ENCODE measurements around the gene INSYN2A.

The INSYN2A gene

GRCh38 chr10:127196282-127197153, at the start of gene INSYN2A:
Gene INSYN2A (minus strand): TSS chr10:127196591. CDS start chr10:127176395, 20,196 bp downstream.
- TF ChIP-seq GATA2 (IDR thresholded peaks at IDR 0.05; ENCODE audit: low read depth, low read length) (no peak), GATA3 (IDR thresholded peaks at IDR 0.05; ENCODE audit: low read depth, low read length) (no peak)

- TF ChIP-seq GATA2 (IDR thresholded peaks at IDR 0.05; ENCODE audit: low read depth, low read length) (no peak), GATA3 (IDR thresholded peaks at IDR 0.05; ENCODE audit: low read depth, low read length) (no peak)
Observed at GRCh38 chr10:127245456-127245855, 49.1 kb upstream of the INSYN2A start.

GRCh38 chr10:127243490-127244272, 47.3 kb upstream of the INSYN2A start:
- TF ChIP-seq GATA2 (IDR thresholded peaks at IDR 0.05; ENCODE audit: low read depth, low read length) (no peak), GATA3 (IDR thresholded peaks at IDR 0.05; ENCODE audit: low read depth, low read length) (no peak)

GRCh38 chr10:127242914-127243313, 46.5 kb upstream of the INSYN2A start:
- TF ChIP-seq GATA3 (IDR thresholded peaks at IDR 0.05; ENCODE audit: low read depth, low read length), result no peak
- no peak for TF ChIP-seq GATA2 (IDR thresholded peaks at IDR 0.05; ENCODE audit: low read depth, low read length)

- TF ChIP-seq GATA2 (IDR thresholded peaks at IDR 0.05; ENCODE audit: low read depth, low read length), result no peak
- TF ChIP-seq GATA3 (IDR thresholded peaks at IDR 0.05; ENCODE audit: low read depth, low read length), result no peak
Observed at GRCh38 chr10:127236266-127236665, 39.9 kb upstream of the INSYN2A start.

- no peak for TF ChIP-seq GATA3 (IDR thresholded peaks at IDR 0.05; ENCODE audit: low read depth, low read length)
- TF ChIP-seq GATA2 (IDR thresholded peaks at IDR 0.05; ENCODE audit: low read depth, low read length), result no peak
Observed at GRCh38 chr10:127234306-127234800, 38.0 kb upstream of the INSYN2A start.

- TF ChIP-seq GATA2 (IDR thresholded peaks at IDR 0.05; ENCODE audit: low read depth, low read length) (no peak), GATA3 (IDR thresholded peaks at IDR 0.05; ENCODE audit: low read depth, low read length) (no peak)
Observed at GRCh38 chr10:127228195-127228787, 31.9 kb upstream of the INSYN2A start.

- TF ChIP-seq GATA2 (IDR thresholded peaks at IDR 0.05; ENCODE audit: low read depth, low read length), result no peak
- TF ChIP-seq GATA3 (IDR thresholded peaks at IDR 0.05; ENCODE audit: low read depth, low read length), result no peak
Observed at GRCh38 chr10:127227663-127228062, 31.3 kb upstream of the INSYN2A start.

- TF ChIP-seq GATA2 (IDR thresholded peaks at IDR 0.05; ENCODE audit: low read depth, low read length) (no peak), GATA3 (IDR thresholded peaks at IDR 0.05; ENCODE audit: low read depth, low read length) (no peak)
Observed at GRCh38 chr10:127227027-127227426, 30.6 kb upstream of the INSYN2A start.

- TF ChIP-seq GATA2 (IDR thresholded peaks at IDR 0.05; ENCODE audit: low read depth, low read length) (peak; percentile 46), GATA3 (IDR thresholded peaks at IDR 0.05; ENCODE audit: low read depth, low read length) (no peak)
Observed at GRCh38 chr10:127221281-127221680, 24.9 kb upstream of the INSYN2A start.

GRCh38 chr10:127218658-127219057, 22.3 kb upstream of the INSYN2A start:
- TF ChIP-seq GATA3 (IDR thresholded peaks at IDR 0.05; ENCODE audit: low read depth, low read length), result no peak
- no peak for TF ChIP-seq GATA2 (IDR thresholded peaks at IDR 0.05; ENCODE audit: low read depth, low read length)

- no peak for TF ChIP-seq GATA3 (IDR thresholded peaks at IDR 0.05; ENCODE audit: low read depth, low read length)
- no peak for TF ChIP-seq GATA2 (IDR thresholded peaks at IDR 0.05; ENCODE audit: low read depth, low read length)
Observed at GRCh38 chr10:127216786-127217185, 20.4 kb upstream of the INSYN2A start.

- no peak for TF ChIP-seq GATA3 (IDR thresholded peaks at IDR 0.05; ENCODE audit: low read depth, low read length)
- no peak for TF ChIP-seq GATA2 (IDR thresholded peaks at IDR 0.05; ENCODE audit: low read depth, low read length)
Observed at GRCh38 chr10:127216274-127216673, 19.9 kb upstream of the INSYN2A start.

- TF ChIP-seq GATA3 (IDR thresholded peaks at IDR 0.05; ENCODE audit: low read depth, low read length) (no peak), GATA2 (IDR thresholded peaks at IDR 0.05; ENCODE audit: low read depth, low read length) (no peak)
Observed at GRCh38 chr10:127215866-127216265, 19.5 kb upstream of the INSYN2A start.
